Hippocampal formation (tissue), 2 donors: ENCODE measurements around the gene LDLRAD3.

Experiments
- DNase-seq, 2 donors: peaks; one replicate each; lab custom pipeline; 2025; lab: John Stamatoyannopoulos, UW

The LDLRAD3 gene

DNA sequence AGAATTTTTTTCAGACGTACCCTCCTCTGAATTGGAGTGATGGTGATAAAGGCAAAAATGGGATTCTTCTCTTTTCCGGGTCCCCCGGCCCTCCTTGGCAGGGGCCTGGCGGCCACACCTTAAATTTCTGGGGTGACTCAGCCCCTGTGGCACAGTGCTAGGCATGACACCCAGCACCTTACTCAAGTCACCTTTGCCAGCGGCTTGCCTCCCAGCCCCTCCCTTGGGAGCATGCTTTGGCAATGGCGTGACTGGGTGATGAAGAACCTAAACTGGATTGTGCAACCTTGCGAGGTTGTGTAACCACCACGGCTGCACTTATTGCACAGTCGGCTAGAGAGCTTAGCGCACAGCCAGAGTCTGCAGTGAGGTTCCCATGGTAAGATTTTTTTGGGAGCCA lies 16.2 kb upstream of the LDLRAD3 start:
- DNase-seq: no peak

DNA sequence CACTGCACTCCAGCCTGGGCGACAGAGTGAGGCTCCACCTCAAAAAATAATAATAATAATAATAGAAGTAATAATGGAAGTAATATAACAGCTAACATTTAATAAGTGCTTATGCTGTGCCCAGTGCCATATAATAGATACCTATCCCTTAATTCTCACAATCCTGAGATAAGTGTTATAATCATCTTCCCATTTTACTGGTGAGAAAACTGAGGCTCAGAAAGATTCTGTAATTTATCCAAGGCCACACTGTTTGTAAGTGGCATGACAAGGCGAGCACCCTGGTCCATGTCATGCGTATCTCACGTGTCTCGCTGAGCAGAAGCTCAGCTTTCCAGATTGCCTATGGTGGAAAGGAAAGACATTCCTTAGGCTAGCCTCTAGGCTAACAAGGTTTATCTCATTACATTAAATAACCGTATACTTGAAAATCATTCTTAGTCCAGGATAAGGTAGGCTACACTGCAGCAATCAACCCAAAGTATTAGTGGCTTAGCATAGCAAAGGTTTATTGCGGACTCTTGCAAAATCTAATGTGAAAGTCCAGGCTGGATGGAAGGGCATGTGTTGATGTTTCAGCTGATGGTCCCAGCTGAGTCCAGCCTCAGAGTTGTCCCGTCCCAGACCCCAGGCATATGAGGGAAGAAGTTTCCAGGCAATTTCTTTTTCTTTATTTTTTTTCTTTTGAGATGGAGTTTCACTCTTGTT lies 15.0 kb upstream of the LDLRAD3 start:
- DNase-seq: no peak

DNA sequence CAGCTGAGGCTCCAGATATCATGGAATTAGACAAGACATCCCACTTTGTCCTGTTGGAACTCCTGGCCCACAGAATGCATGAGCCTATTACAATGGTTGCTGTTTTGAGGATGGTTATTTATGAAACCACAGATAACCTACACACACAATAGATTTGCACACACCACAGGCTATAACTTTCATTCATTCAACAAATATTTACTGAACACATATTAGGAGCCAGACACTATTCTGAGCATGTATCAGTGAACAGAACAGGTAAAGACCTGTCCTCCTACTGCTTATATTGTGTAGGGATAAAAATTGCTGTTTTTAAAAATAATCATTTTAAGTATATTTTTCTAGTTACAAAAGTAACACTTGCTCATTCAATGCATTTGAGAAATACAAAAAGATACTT lies 13.4 kb upstream of the LDLRAD3 start:
- DNase-seq: no peak

DNA sequence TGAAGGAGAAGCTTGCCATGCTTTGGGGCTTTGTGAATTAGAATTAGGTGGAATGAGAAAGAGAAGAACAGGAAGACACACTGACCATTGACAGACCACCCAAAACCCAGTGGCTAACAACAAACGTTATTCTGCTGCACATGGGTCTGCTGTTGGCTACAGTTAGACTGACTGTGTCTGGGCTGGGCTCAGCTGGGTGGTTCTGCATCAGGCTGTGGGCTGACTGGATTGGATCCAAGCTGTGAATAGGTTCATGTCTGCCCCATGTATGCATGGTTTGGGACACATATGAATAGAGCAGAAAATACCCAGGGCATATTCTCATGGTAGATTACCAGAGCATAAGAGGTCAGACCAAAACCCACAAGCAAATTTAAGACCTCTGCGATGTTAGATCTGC lies 11.7 kb upstream of the LDLRAD3 start:
- DNase-seq: no peak

DNA sequence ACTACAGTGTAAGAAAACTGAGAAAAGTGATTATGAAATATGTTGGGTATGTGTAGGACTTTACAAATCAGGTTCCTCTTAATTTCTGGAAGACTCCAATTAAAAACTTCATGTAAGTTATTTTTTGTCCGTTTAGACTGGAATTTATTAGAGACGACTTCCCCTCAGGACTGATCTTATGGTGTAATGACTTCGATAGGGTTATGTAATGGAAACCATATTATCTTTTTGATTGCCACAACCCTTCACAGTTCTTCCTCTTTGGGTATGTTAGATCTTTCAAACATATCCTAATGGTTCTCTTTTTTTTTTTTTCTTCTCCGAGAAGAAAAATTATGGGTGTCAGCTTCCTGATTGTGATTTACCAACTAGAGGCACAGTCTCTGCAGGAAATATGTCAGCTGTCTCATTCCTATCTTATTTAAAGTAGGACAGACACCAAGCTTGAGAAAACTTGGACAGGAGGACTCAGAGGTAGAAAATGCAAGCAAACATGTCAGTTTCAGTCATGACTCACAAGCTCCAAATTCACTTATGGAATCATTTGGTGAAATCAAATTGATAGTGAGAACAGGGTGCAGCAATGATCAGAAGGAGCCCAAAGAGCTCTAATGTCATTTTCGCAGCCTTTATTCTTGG lies 11.1 kb upstream of the LDLRAD3 start:
- DNase-seq: no peak

DNA sequence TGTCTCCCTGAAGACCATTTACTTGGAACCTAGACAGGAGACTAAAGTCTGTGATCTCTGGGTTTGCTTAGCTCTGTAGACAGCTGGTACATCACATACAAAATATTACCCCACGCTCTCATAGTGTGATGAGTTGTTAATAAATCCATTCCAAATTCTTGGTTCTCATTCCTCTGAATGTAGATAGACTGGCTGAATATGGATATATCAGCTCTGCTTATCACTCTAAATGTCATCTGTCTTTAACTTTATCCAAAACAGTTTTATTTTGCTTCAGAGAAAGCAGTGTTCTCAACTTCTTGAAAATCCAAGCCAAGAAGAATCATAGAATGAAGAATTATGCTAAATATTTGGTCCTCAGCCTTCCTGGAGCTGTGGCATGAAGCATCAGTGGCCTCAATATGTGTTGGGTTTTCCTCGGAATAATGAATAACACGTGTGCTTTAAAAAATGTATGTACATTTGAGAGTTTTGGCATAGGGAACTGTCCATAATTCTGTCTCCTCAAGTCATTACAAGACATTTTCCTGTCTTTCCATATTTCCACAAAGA lies 10.5 kb upstream of the LDLRAD3 start:
- DNase-seq: no peak

DNA sequence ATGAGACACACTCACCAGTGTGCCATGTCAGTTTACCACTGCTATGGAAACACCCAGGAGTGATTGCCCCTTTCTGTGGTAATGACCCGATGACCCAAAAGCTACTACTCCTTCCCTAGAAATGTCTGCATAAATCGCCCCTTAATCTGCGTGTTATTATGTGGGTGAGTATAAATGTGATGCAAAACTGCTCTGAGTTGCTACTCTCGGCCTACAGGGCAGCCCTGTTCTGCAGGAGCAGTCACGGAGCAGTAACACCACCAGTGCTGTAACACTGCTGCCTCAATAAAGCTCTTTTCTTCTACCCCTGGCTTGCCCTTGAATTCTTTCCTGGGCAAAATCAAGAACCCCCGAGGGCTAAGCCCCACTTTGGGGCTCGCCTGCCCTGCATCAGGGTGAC lies 9.6 kb upstream of the LDLRAD3 start:
- no peak for DNase-seq

DNA sequence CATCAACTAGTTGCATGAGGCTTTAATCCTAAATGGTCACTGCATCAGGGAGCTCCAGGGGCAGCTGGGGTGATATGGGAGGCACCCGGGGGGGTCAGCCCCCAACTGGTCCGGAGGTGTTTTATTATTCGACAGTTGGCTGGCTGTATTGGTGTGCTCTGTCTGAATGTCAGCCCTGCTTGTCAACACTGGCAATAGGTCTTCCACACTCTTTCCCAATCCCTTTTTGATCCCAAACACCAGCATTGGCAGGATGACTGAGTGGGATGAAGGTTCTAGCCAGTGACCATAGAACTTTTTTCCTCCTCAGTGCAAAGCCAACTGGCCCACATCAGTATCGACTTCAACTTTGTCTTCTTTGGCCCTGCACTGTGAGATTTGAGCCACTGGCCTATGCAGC lies 8.9 kb upstream of the LDLRAD3 start:
- no peak for DNase-seq

DNA sequence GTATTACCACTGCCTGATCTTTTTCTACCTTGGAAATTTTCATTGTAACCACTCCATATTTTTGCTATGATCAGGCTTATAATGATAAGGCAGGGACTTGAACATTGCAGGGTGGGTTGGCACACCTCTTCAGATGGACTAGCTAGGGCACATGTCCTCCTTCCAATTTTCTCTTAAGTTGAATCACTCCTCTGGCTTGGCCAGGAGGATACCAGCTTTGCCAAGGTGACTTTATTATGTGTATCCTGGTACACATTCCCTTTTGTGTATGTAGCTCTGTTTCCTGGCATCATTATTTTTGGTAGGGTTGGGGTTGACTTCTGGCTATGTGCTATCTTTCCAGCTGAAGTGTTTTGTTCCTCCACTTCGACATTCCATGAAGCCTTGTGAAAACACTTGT lies 8.5 kb upstream of the LDLRAD3 start:
- DNase-seq: no peak

DNA sequence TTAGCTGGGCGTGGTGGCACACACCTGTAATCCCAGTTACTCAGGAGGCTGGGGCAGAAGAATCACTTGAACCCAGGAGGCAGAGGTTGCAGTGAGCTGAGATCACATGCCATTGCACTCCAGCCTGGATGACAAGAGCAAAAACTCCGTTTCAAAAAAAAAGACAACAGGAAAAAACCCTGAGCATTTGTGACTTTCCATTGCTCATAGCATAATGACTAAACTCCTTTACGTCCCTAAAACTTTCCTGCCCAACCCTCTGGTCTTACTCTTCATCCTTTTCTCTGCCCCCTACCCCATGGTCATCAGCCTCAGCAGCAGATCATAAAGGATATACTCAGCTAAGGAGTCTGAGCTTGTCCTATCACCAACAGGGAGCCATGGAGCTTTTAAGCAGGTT lies 6.8 kb upstream of the LDLRAD3 start:
- DNase-seq: no peak

DNA sequence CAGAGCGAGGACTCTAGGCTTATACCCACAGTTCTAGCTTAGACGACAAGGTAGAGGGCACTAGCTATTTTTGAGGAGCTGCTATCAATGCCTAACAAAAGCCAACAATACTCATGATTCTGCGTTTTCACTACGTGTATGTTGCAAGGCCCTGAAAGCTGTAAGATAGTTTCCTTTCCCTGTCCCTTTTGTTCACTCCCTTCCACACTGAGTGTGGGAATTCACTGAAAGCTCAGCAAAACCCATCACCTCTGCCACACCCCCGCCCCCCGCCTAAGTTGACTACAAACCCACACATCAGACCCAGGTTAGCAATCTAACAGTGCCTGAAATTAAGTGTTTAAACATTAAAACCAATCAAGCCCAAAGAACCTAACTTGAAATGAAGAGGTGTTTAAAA lies 6.2 kb upstream of the LDLRAD3 start:
- DNase-seq: no peak

DNA sequence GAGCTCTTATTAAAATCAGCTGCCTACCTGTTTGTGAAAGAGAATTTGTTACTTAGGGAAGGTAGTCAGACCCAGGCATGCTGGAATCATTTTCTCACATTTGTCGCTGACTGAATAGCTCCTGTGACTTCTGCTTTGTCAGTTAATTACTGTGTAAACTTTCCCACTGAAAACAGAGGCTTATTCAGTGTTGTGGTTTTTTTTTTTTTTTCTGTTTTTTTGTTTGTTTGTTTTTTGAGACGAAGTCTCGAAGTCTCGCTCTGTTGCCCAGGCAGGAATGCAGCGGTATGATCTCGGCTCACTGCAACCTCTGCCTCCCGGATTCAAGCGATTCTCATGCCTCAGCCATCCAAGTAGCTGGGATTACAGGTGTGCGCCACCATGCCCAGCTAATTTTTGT lies 5.6 kb upstream of the LDLRAD3 start:
- no peak for DNase-seq

DNA sequence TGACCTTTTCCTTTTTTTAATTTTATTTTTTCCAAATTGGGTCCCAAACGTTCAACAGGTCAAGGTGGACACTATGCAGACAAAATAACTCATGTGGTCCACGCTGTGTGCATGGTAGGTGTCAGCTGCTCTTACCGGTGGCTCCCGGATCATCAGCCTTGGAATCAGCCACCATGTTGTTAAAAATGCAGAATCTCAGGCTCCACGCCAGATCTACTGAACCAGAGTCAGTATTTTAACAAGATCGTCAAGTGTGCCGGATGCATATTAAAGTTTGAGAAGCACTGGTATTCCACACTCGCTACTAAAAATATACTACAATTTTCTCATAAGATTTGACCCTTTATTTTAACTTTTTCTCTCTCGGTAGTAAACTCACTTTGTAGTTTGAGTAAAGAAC lies 553 bp upstream of the LDLRAD3 start:
- DNase-seq: no peak

DNA sequence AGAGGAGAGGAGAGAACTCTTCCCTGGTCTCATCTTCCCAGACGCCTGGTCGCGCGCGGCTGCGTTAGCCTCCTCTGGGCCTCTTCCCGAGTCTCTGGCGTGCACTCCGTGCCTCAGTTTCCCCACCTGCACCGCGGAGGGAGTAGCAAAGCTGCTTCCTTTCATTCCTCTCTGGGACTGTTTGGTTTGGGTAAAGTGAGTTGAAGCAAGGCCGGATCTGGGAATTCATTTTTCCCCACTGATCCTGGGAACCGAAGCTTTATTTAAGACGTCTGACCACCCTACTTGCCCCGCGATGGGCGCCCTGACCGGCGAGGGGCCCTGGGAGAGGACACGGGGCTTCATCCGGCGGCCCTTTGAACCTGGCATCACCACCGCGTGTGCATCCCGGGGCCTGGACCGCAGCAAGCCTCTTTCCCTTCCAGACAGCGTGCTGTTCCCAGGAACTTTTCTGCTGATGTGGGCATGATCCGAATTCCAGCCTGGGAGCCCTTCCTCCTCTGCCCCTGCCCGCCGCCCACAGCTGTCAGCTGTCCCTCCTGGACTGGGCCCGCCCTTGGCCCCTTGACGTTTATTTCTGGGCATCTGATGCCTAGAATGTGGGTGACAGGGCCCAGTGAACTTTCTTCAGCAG lies 758 bp downstream of the LDLRAD3 start:
- peak in 1 of 2 donors; percentile 39 for DNase-seq

DNA sequence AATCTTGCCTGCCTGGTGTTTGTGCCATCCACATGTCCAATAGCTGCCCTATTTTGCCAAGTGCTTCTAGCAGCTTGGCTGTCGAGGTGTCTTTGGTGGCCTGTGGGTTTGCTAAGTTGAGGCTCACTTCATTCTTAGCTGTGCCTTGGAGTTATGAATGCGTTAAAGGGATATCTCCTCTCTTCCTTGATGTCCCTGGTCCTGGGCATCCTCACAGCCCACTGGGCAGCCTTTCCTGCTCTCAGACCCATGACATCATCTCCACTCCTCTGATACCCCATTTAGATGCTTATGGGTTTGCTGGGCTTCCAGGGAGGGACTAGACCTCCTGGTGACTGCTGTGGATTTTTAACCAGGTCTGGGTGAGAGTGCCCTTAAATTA lies 1.3 kb downstream of the LDLRAD3 start:
- DNase-seq: no peak

DNA sequence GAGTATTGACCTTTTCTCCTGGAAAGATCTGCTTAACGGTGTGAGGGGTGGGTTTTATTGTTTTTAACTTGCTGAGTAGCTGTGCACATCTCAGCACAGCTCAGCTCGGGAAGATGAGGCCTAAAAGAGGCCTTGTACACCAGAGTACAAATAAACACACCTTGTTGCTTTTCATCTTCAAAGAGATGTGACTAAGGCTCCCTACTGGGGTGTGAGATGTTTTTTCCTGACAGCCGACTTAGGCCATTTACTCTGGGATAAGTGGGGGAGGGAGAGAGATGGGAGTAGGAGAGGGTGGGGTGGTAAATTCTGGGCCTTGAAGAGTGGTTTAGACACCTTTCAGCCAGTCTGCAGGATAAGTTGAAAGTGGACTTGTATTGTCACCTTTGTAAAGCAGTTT lies 2.9 kb downstream of the LDLRAD3 start:
- DNase-seq: no peak

DNA sequence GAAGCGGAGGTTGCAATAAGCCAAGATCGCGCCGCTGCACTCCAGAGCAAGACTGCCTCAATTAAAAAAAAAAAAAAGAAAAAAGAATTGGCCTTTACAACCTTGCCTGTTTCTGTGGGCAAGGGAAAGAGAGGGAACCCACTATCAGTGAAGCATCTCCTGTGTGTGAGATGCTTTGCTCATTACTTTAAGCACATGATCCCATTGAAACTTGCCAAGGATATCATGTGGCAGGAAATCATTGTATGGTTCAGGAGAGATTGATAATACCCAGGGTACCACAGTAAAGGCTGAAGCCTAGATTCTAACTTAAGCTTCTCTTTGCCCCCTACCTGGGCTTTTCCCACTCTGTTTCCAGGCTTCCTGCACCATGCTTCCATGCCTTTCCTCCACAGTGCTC lies 3.6 kb downstream of the LDLRAD3 start:
- no peak for DNase-seq

DNA sequence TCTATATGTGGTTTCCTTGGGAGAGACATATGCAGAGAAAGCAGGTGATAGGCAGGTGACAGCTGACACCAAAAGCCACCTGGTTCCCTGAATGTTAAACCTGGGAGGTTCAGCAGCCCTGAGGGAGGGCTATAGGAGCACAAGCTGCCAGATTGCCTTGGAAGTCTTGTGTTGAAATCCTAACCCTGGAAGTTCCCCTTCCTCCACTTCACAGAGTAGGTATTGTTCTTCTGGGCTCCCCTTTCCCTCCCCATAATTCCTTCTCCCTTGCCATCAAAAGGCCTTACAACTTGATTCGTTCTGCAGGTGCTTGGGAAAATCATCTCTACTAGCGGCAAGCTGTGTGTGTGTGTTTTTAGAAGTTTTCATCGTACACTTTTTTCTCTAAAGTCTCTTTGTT lies 5.4 kb downstream of the LDLRAD3 start:
- no peak for DNase-seq

DNA sequence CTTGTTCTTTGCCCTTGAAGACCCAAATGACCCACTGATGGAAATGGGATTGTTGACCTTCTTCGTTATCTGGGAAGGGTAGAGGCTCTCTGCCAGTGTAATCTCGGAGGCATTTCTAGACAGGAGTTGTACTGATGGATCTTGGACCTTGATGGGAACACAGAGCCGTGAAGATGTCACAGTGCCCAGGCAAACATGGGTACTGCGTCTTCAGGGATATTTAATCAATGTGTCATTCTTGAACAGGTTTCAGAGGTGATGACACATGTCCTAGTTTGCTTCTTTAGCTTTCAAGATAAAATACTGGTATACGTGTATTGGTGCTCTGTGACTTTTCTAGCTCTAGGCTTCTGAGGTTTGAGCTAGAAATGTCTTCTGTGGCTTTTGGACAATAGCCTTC lies 6.2 kb downstream of the LDLRAD3 start:
- DNase-seq: no peak

DNA sequence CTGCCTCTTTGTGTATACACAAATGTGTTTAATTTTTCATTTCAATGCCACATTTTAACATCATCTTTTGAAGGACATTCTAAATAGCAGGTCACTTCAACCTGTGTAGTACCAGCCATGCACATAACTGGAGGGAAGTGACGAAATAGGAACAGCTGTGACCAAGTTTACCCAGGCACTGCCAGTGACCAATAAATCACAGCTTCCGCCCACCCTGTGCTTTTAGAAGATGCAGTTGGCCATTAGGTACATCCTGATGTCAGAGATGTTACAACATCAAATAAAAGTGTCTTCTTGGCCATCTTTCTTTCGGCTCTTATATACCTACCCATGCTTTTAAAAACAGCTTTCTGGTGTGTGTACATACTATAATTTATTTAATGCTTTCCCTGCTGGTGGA lies 7.8 kb downstream of the LDLRAD3 start:
- no peak for DNase-seq

DNA sequence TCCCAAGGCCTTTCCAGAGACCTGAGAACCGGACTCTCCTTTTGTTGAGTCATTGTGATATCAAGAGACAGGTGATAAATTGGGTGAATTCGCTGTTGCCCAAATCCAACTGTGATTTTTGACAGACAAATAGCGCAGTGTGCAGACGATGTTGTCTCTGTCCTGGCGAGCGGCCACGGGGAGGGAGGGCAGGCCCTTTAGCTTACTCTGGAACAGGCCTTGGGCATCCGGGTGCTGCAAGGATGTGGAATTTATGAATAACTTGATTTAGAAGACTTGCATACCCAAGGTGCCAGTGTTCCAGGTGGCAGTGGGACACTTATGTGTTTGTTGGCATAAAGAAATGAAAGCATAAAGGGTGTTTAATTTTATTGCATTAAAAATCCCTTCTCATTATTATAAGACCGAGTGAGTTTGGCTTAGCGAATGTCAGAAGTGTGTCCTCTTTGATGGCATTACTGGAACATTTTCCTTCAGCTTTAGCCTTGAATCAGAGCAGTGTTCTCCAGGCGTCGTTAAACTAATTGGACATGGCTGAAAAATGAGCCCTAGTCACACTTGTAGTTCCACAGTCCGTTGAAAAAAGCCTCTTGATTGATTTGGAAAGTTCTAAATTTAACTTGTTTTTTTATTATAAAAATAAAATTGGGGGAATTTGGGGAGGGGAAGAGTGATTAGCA lies 9.4 kb downstream of the LDLRAD3 start:
- peak; percentile 50 to 58 for DNase-seq

DNA sequence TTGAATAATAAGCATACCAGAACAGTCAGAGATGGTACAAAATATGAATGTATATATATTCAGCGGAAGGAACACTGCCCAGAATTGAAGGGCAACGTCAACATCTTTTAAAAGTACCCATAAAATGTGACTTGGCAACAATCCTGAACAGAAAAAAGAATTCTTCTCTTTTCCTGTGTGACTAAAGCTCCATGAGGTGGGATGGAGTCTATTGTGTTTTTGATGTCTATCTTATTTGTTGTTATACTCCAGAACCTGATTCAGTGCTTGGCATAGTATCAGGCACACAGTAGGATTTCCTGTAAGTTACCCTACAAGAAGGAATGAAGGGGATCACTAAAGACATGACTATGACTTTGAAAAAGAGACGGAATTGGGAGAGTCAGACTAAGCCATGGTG lies 10.3 kb downstream of the LDLRAD3 start:
- DNase-seq: no peak

DNA sequence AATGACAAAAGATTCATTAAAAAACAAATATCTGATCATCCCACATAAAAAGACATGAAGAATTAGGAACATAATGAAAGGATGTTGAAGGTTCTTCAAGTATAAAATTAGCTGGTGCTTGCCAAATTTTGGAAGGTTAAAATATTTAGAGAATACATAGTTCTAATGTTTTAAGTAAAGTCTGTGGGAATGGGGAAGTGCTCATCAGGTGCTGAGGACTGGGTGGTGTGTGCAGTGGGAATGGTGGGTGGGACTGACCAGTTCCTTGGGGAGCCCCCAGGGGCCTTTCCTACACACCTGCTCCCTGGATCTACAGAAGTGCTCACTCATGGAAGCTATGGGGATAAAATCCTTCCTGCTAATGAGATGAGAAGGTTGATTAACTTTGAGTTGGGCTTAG lies 11.8 kb downstream of the LDLRAD3 start:
- DNase-seq: no peak
